Astrocyte (in vitro differentiated cells and primary cell): ENCODE results near the gene RBX1. TPM values are rescaled to one million over a fixed set of nuclear protein-coding genes. Genes with fewer than 3 reads are reported as not detected.

ENCODE experiments used
- DNase-seq: peaks from one replicate; pipeline ENCODE4 v3.0.0-alpha.2; 2010; ENCODE audit warnings: low read depth
- FAIRE-seq: peaks from 2 replicates; lab custom pipeline; 2011; peaks lifted over from hg19 to GRCh38; lab: Jason Lieb, UNC
- H2AFZ ChIP-seq: 2 replicates; pipeline ENCODE4 v1.6.0; 2012; ENCODE audit warnings: low read depth, low read length, inconsistent platforms
- H3K27ac ChIP-seq: 2 replicates; pipeline ENCODE4 v1.5.1; 2011; ENCODE audit warnings: low read depth, low read length, inconsistent platforms
- H3K27me3 ChIP-seq: 2 replicates; pipeline ENCODE4 v1.6.0; 2011; ENCODE audit warnings: low read length, inconsistent platforms; ENCODE audit not compliant: insufficient read depth
- H3K36me3 ChIP-seq: 2 replicates; pipeline ENCODE4 v1.5.1; 2011; ENCODE audit warnings: low read length, inconsistent platforms; ENCODE audit not compliant: insufficient read depth
- H3K4me1 ChIP-seq: 2 replicates; pipeline ENCODE4 v1.5.1; 2011; ENCODE audit warnings: low read length, inconsistent platforms; ENCODE audit not compliant: insufficient read depth
- H3K4me2 ChIP-seq: 2 replicates; pipeline ENCODE4 v1.6.0; 2012; ENCODE audit warnings: low read length, inconsistent platforms
- H3K4me3 ChIP-seq: 2 replicates; pipeline ENCODE4 v1.5.1; 2011; ENCODE audit warnings: low read depth, mild to moderate bottlenecking, low read length, inconsistent platforms; ENCODE audit not compliant: insufficient read depth
- H3K79me2 ChIP-seq: 2 replicates; pipeline ENCODE4 v1.6.0; 2012; ENCODE audit warnings: mild to moderate bottlenecking, low read length, inconsistent platforms; ENCODE audit not compliant: insufficient read depth
- H3K9ac ChIP-seq: 2 replicates; pipeline ENCODE4 v1.6.0; 2012; ENCODE audit warnings: mild to moderate bottlenecking, low read length, inconsistent platforms
- H3K9me3 ChIP-seq: 2 replicates; pipeline ENCODE4 v1.5.1; 2012; ENCODE audit warnings: low read depth, mild to moderate bottlenecking, low read length, inconsistent platforms; ENCODE audit not compliant: insufficient read depth
- H4K20me1 ChIP-seq: 2 replicates; pipeline ENCODE4 v1.6.0; 2012; ENCODE audit warnings: low read length, inconsistent platforms; ENCODE audit not compliant: insufficient read depth
- H3K27ac Mint-ChIP-seq: one replicate; pipeline ENCODE4 v1.8.0; 2021; ENCODE audit warnings: mild to moderate bottlenecking, mixed read lengths; ENCODE audit not compliant: unreplicated experiment
- H3K27me3 Mint-ChIP-seq: one replicate; pipeline ENCODE4 v1.8.0; 2021; ENCODE audit warnings: low read depth, mixed read lengths; ENCODE audit not compliant: unreplicated experiment
- H3K36me3 Mint-ChIP-seq: one replicate; pipeline ENCODE4 v1.8.0; 2021; ENCODE audit warnings: low read depth, mixed read lengths; ENCODE audit not compliant: unreplicated experiment
- H3K4me1 Mint-ChIP-seq: one replicate; pipeline ENCODE4 v1.8.0; 2021; ENCODE audit warnings: low read depth, mixed read lengths; ENCODE audit not compliant: unreplicated experiment
- H3K4me3 Mint-ChIP-seq: one replicate; pipeline ENCODE4 v1.8.0; 2021; ENCODE audit warnings: mild to moderate bottlenecking, moderate library complexity, mixed read lengths; ENCODE audit not compliant: unreplicated experiment
- H3K9me3 Mint-ChIP-seq: one replicate; pipeline ENCODE4 v1.8.0; 2021; ENCODE audit warnings: mild to moderate bottlenecking, mixed read lengths; ENCODE audit not compliant: unreplicated experiment
- CTCF ChIP-seq: IDR thresholded peaks from 2 replicates; pipeline ENCODE4 v1.5.1; 2011; ENCODE audit warnings: low read depth, mild to moderate bottlenecking, inconsistent platforms, low read length, moderate library complexity; ENCODE audit not compliant: insufficient read depth
- EZH2 ChIP-seq: IDR thresholded peaks from 2 replicates; pipeline ENCODE4 v1.6.1; 2012; ENCODE audit warnings: mild to moderate bottlenecking, low read length, inconsistent platforms; ENCODE audit not compliant: insufficient read depth
- total RNA-seq: library from RNA; stranded (reverse); gene quantifications from 2 replicates; pipeline ENCODE4 v1.2.1, GENCODE V29; 2021

The RBX1 gene
- total RNA-seq, 1 donor from 2014 or later: 54.6 TPM

- Histone ChIP-seq H3K9ac (no peak overlapping the region), H3K36me3 (no peaks in the 10 kb centered on the region), H2AFZ (no peak overlapping the region), H3K9me3 (no peaks in the 10 kb centered on the region), H3K27ac (no peak overlapping the region), H3K27me3 (no peaks in the 10 kb centered on the region), H3K4me2 (no peak overlapping the region), H3K4me3 (no peak overlapping the region), H3K79me2 (no peaks in the 10 kb centered on the region), H3K4me1 (no peaks in the 10 kb centered on the region), H4K20me1 (no peaks in the 10 kb centered on the region)
- DNase-seq: no peak
- no peak for TF ChIP-seq EZH2
- TF ChIP-seq CTCF: no peak
- no peak for FAIRE-seq
- H3K27me3 Mint-ChIP-seq: peaks cover 3% of the 10 kb centered on the region
- no peaks in the 10 kb centered on the region for H3K36me3 Mint-ChIP-seq
- H3K27ac Mint-ChIP-seq: no peak overlapping the region
- H3K4me3 Mint-ChIP-seq: no peak overlapping the region
- no peaks in the 10 kb centered on the region for H3K9me3 Mint-ChIP-seq
- no peaks in the 10 kb centered on the region for H3K4me1 Mint-ChIP-seq
These were observed 63.8 kb downstream of the RBX1 start for GRCh38 chr22:41015003-41015402.

GRCh38 chr22:41021061-41021612, 70.0 kb downstream of the RBX1 start:
- Histone ChIP-seq H3K36me3 (no peaks in the 10 kb centered on the region), H3K27me3 (no peaks in the 10 kb centered on the region), H3K4me3 (peak overlapping the region; percentile 62), H2AFZ (peak overlapping the region; percentile 81), H3K79me2 (no peaks in the 10 kb centered on the region), H3K9ac (peak overlapping the region; percentile 88), H3K4me1 (peaks cover 14% of the 10 kb centered on the region), H3K4me2 (peak overlapping the region; percentile 90), H4K20me1 (no peaks in the 10 kb centered on the region), H3K27ac (peak overlapping the region; percentile 30), H3K9me3 (no peaks in the 10 kb centered on the region)
- TF ChIP-seq EZH2 (no peak), CTCF (no peak)
- Mint-ChIP-seq H3K9me3 (no peaks in the 10 kb centered on the region), H3K4me1 (no peaks in the 10 kb centered on the region), H3K27me3 (peaks cover 2% of the 10 kb centered on the region), H3K36me3 (no peaks in the 10 kb centered on the region), H3K4me3 (peak overlapping the region; percentile 95), H3K27ac (peak overlapping the region; percentile 58)
- DNase-seq (no peak), FAIRE-seq (no peak)

GRCh38 chr22:41021613-41022454, 70.7 kb downstream of the RBX1 start:
- H3K27me3 ChIP-seq: no peaks in the 10 kb centered on the region
- H3K4me3 Mint-ChIP-seq: peak overlapping the region; percentile 95
- no peak for FAIRE-seq
- no peak for DNase-seq
- H3K27ac Mint-ChIP-seq: peak overlapping the region; percentile 96
- no peaks in the 10 kb centered on the region for H3K4me1 Mint-ChIP-seq
- no peaks in the 10 kb centered on the region for H3K36me3 Mint-ChIP-seq
- peak overlapping the region; percentile 88 for H3K9ac ChIP-seq
- H3K4me2 ChIP-seq: peak overlapping the region; percentile 90
- TF ChIP-seq EZH2 (no peak), CTCF (no peak)
- H3K9me3 Mint-ChIP-seq: no peaks in the 10 kb centered on the region
- no peaks in the 10 kb centered on the region for H4K20me1 ChIP-seq
- no peaks in the 10 kb centered on the region for H3K79me2 ChIP-seq
- H2AFZ ChIP-seq: peak overlapping the region; percentile 81
- peak overlapping the region; percentile 38 for H3K27ac ChIP-seq
- no peaks in the 10 kb centered on the region for H3K36me3 ChIP-seq
- peak overlapping the region; percentile 62 for H3K4me3 ChIP-seq
- no peaks in the 10 kb centered on the region for H3K27me3 Mint-ChIP-seq
- no peaks in the 10 kb centered on the region for H3K9me3 ChIP-seq
- H3K4me1 ChIP-seq: peaks cover 14% of the 10 kb centered on the region
